Smooth muscle cell (in vitro differentiated cells): Measurements from ENCODE around the gene UNC93A. TPM values are rescaled to one million over a fixed set of nuclear protein-coding genes. Genes with fewer than 3 reads are reported as not detected.
"Not testable (repeated sequence)": the region's sequence is repeated elsewhere in the genome, so short reads cannot be mapped to it uniquely, and the experiment has no call there.

Experiments
- DNase-seq: peaks from one replicate; lab custom pipeline; 2025; ENCODE audit not compliant: unreplicated experiment; lab: John Stamatoyannopoulos, UW
- H2AFZ ChIP-seq: fragments of 200-600 bp; sonication (generic); 2 replicates; pipeline ENCODE4 v1.6.0; 2016; ENCODE audit warnings: antibody characterized with exemption, low read depth, mild to moderate bottlenecking
- H3F3A ChIP-seq: fragments of 200-600 bp; sonication (generic); 2 replicates; pipeline ENCODE4 v1.6.0; 2017; ENCODE audit warnings: antibody characterized with exemption, low read depth
- H3K27ac ChIP-seq: fragments of 200-600 bp; sonication (generic); 2 replicates; pipeline ENCODE4 v1.5.1; 2016; ENCODE audit warnings: low read depth, mild to moderate bottlenecking
- H3K27me3 ChIP-seq: fragments of 200-600 bp; sonication (generic); 2 replicates; pipeline ENCODE4 v1.6.1; 2016; ENCODE audit warnings: low read depth, mild to moderate bottlenecking
- H3K36me3 ChIP-seq: fragments of 200-600 bp; sonication (generic); 2 replicates; pipeline ENCODE4 v1.5.1; 2016; ENCODE audit warnings: low read depth
- H3K4me1 ChIP-seq: fragments of 200-600 bp; sonication (generic); 2 replicates; pipeline ENCODE4 v1.5.1; 2016; ENCODE audit warnings: low read depth
- H3K4me2 ChIP-seq: fragments of 200-600 bp; sonication (generic); 2 replicates; pipeline ENCODE4 v1.6.0; 2016; ENCODE audit warnings: mild to moderate bottlenecking
- H3K4me3 ChIP-seq: fragments of 200-600 bp; sonication (generic); 2 replicates; pipeline ENCODE4 v1.5.1; 2016; ENCODE audit warnings: mild to moderate bottlenecking
- H3K79me2 ChIP-seq: fragments of 200-600 bp; sonication (generic); 2 replicates; pipeline ENCODE4 v1.6.0; 2016; ENCODE audit warnings: low read depth, mild to moderate bottlenecking
- H3K9ac ChIP-seq: fragments of 200-600 bp; sonication (generic); 2 replicates; pipeline ENCODE4 v1.6.0; 2016; ENCODE audit warnings: low read depth
- H3K9me3 ChIP-seq: fragments of 200-600 bp; sonication (generic); replicated peaks from 2 replicates; pipeline ENCODE4 v1.5.1; 2016; ENCODE audit warnings: low read depth
- H4K20me1 ChIP-seq: fragments of 200-600 bp; sonication (generic); 2 replicates; pipeline ENCODE4 v1.6.0; 2016; ENCODE audit warnings: low read depth
- CTCF ChIP-seq: fragments of 200-600 bp; sonication (generic); IDR thresholded peaks from 2 replicates; pipeline ENCODE4 v1.5.1; 2017; ENCODE audit warnings: borderline replicate concordance, mild to moderate bottlenecking, antibody characterized with exemption; ENCODE audit not compliant: insufficient read depth, poor library complexity, severe bottlenecking
- WGBS: methylation state at CpG from one replicate; pipeline ENCODE4 v1.1.7; 2016; ENCODE audit warnings: low lambda C conversion rate; 5-methylcytosine and 5-hydroxymethylcytosine counted together
- polyA plus RNA-seq: library from polyadenylated mRNA; unstranded; fragments of >200 nt; fragmentation: Nextera tagmentation; extraction: Ambion mirVana; gene quantifications from 2 replicates; pipeline ENCODE4 v1.2.1, GENCODE V29; 2016
- total RNA-seq: library from RNA; depleted of rRNA; stranded (reverse); fragments of >200 nt; gene quantifications from 2 replicates; pipeline ENCODE4 v1.2.3, GENCODE V29; 2014

The UNC93A gene
- total and polyA plus RNA-seq, 2 experiments from 2014 or later = not detected

GRCh38 chr6:167319856-167320753, 29.0 kb downstream of the UNC93A start:
- WGBS = no CpG with 5 or more reads among the region's 32 CpGs
- not testable (repeated sequence) for H3K4me2 ChIP-seq, H3K9ac ChIP-seq, H2AFZ ChIP-seq, H3K4me1 ChIP-seq, H3K79me2 ChIP-seq, DNase-seq, H3K27ac ChIP-seq, H3F3A ChIP-seq, H3K27me3 ChIP-seq, H3K36me3 ChIP-seq, H3K4me3 ChIP-seq, H3K9me3 ChIP-seq, H4K20me1 ChIP-seq

DNA sequence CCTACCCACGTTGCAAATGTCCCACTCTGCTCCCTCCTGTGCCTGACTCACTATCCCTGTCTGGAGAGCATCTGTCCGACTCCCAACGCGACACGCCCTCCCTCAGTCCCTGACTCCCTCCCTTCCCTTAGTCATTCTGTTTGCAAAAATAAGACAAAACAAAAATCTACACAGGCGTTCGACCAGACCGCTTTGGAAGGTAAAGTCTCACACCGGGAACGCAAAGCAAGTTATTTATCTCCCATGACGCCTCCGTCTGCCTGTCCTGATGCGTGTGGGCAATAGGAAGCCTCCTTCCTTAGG, 29.6 kb downstream of the UNC93A start:
- H3K36me3 ChIP-seq, H3K9ac ChIP-seq, H3K27me3 ChIP-seq, H2AFZ ChIP-seq, DNase-seq, H3K79me2 ChIP-seq, H3K4me1 ChIP-seq, H4K20me1 ChIP-seq, H3K4me3 ChIP-seq, H3K27ac ChIP-seq, H3K4me2 ChIP-seq, H3K9me3 ChIP-seq, H3F3A ChIP-seq: not testable (repeated sequence)
- WGBS = no CpG with 5 or more reads among the region's 13 CpGs

DNA sequence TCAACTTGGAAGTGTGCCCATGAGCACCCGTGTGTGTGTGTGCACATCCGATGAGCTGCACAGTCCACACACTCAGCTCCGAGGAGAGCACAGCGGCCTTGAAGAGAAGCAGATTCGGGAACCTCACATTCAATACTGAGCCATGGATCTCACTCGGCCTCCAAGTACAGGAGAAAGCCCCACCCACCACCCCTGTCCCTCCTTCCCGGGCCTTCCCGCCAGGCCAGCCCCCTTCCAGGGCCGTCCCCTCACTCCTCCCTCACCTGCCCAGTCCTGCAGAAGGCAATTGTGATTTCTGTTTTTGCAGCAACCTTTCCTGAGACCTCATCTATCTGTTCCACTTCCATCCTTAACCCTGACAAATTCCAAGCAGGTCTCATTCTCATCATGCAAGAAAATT, 30.1 kb downstream of the UNC93A start:
- not testable (repeated sequence) for DNase-seq, H3K4me2 ChIP-seq, H3F3A ChIP-seq, H3K79me2 ChIP-seq, H3K36me3 ChIP-seq, H3K9ac ChIP-seq, H3K27me3 ChIP-seq, H3K9me3 ChIP-seq, H3K4me3 ChIP-seq, H2AFZ ChIP-seq, H4K20me1 ChIP-seq, H3K4me1 ChIP-seq
- 97% methylated on average over 4 of the region's 9 CpGs for WGBS
- H3K27ac ChIP-seq = peak overlapping the region; percentile 59

DNA sequence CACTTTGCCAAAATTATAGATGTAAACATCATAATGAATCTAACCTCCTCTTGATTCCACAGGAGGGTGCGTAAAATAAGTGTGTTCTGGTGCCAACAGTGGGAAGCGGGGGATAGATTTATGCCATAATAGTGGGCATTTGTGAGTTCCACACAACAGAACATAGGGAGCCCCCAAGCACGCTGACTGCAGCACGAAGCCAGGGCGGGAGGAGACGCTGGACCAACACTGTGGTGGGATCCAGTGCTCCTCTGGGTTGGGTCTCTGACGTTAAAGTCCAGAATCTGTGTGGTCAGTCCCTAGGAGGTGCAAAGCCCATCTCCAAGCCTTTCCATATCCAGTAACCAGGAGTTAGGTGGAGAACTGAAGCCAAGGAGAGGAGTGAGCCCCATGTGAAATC, 32.0 kb downstream of the UNC93A start:
- H3K9ac ChIP-seq = no peak overlapping the region
- no peaks in the 10 kb centered on the region for H3K36me3 ChIP-seq
- H2AFZ ChIP-seq = no peak overlapping the region
- no peak for TF ChIP-seq CTCF
- H3K4me2 ChIP-seq = no peak overlapping the region
- H3K27ac ChIP-seq = no peak overlapping the region
- H3K4me3 ChIP-seq = no peak overlapping the region
- H3K9me3 ChIP-seq = no peaks in the 10 kb centered on the region
- no peak for DNase-seq
- H3K27me3 ChIP-seq = no peaks in the 10 kb centered on the region
- 89% methylated on average over 7 of the region's 7 CpGs for WGBS
- H3F3A ChIP-seq = no peaks in the 10 kb centered on the region
- no peaks in the 10 kb centered on the region for H4K20me1 ChIP-seq
- no peaks in the 10 kb centered on the region for H3K79me2 ChIP-seq
- H3K4me1 ChIP-seq = no peaks in the 10 kb centered on the region

DNA sequence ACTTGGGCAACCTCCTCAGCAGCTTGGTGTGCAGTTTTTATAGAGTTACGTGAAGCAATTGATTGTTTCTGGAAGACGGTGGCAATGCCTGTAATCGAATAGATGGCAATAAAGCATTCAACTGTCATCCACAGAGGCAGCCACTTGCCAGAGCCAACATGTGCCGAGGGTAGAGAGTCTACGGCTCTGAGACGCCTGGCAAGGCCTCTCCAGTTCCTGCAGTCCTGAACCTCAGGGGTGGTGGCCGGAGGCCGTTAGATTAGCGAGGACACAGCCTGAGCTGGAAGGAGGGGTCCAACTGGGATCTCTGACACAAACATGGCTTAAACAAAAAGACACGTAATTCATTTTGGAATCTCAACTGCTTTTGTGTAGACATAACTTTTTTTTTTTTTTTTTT, 33.0 kb downstream of the UNC93A start:
- TF ChIP-seq CTCF = no peak
- Histone ChIP-seq H4K20me1 (no peaks in the 10 kb centered on the region), H3K4me3 (no peak overlapping the region), H3K27ac (no peak overlapping the region), H3K9me3 (no peaks in the 10 kb centered on the region), H3K4me1 (no peaks in the 10 kb centered on the region), H3K4me2 (no peak overlapping the region), H3K27me3 (no peaks in the 10 kb centered on the region), H3F3A (no peaks in the 10 kb centered on the region), H3K9ac (no peak overlapping the region), H3K36me3 (no peaks in the 10 kb centered on the region), H3K79me2 (no peaks in the 10 kb centered on the region), H2AFZ (no peak overlapping the region)
- DNase-seq = no peak
- WGBS = 97% methylated on average over 10 of the region's 10 CpGs
